Ishikawa (cell line): ENCODE data around the gene ASIC2.

Source experiments
- RAD21 ChIP-seq: IDR thresholded peaks from 2 replicates; pipeline ENCODE4 v1.6.1; 2012; ENCODE audit warnings: low read depth
- TF ChIP-seq, protein P1 (sequence below): IDR thresholded peaks from 2 replicates; pipeline ENCODE4 v1.6.1; 2012

DNA sequence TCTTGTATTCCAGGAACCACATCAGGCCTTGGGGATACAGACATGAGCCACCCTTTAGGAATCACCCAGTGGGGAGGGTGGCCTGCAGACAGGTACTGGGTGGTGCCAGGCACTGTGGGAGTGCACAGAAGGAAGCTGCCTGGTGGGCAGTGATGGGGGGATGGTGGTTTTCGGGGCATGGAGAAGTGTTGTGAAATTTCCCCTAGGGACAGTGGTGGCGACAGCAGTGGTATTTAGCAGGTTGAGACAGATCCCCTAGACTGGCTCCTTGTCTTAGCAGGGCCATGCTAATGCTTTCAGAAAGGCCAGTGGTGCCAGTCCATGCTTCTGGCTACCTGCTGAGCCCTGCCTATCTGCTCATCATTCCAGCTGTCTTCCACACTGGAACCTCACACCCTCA lies 171.8 kb downstream of the ASIC2 start:
- TF ChIP-seq, protein P1, sequence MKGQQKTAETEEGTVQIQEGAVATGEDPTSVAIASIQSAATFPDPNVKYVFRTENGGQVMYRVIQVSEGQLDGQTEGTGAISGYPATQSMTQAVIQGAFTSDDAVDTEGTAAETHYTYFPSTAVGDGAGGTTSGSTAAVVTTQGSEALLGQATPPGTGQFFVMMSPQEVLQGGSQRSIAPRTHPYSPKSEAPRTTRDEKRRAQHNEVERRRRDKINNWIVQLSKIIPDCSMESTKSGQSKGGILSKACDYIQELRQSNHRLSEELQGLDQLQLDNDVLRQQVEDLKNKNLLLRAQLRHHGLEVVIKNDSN = no peak
- TF ChIP-seq RAD21 = no peak
